ENCODE data around the gene FBXO34.

The FBXO34 gene

DNA sequence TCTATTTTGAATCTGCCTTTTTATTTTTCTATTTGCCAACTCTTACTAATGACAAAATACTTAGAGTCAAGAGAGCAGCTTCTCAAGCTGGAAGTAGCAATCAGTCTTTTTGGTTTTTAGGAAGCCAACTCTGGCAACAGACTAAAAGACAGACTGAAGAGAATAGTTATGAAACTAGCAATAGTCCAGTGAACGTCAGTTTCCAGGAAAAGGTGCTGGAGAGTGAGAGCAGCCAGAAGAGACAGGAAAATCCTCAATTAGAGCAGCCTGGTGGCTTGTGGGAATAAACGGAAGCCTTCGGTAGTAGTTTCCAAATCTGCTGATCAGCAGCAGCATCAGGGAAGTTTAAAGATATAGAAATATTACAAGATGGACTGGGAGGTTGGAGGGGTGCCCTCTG, 113.3 kb downstream of the FBXO34 start:
- no peak for DNase-seq

GRCh38 chr14:55386037-55386808, 115.0 kb downstream of the FBXO34 start:
- DNase-seq, result no peak

DNA sequence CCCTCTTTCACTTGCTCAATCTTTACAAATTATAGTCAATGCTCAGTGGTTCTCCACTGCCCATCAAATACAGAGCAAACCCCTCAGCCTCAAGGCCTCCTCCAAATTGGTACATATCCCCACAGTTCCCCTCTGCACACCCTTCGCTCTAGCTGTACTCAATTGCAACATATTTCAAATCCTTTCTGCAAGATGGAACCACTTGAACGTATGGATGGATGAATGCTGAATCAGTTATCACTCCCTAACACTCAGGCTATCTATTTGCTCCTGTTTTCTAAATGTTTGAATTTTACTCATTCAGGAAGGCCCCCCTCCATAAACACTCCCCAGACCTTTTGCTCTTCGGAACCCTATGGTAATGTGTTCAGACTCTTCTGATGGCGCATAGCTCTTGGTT, 115.9 kb downstream of the FBXO34 start:
- DNase-seq, result no peak

- DNase-seq, result no peak
Measured at GRCh38 chr14:55388160-55388559, 116.9 kb downstream of the FBXO34 start.

- no peak for DNase-seq
Measured at GRCh38 chr14:55389330-55389729, 118.1 kb downstream of the FBXO34 start.

GRCh38 chr14:55398679-55399078, 127.5 kb downstream of the FBXO34 start:
- DNase-seq, result no peak

DNA sequence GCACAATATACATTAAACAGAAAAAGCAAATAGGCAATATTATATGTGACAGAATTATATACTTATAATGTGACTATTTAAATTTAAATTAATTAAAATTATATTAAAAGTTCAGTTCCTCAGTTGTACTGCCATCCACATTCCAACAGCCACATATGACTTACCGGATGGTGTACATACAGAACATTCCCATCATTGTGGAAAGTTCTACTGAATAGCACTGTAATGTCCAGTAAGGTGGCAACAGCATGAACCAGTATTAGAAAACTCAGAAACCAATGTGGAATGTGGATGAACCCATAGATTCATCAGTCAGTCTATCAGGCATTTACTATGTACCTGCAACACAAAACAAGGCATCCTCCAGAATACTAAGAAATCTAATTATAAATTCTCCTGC, 128.0 kb downstream of the FBXO34 start:
- no peak for DNase-seq

- DNase-seq, result no peak
Measured at GRCh38 chr14:55399852-55400251, 128.6 kb downstream of the FBXO34 start.

- no peak for DNase-seq
Measured at GRCh38 chr14:55401751-55402150, 130.5 kb downstream of the FBXO34 start.

Data from GDM1 (cell line).